Common myeloid progenitor, CD34-positive (primary cell): ENCODE measurements around the gene P4HB.

Experiments
- CTCF ChIA-PET: fragments of 350-600 bp; sonication (Branson Sonifier 250); formaldehyde crosslinking; loops from one replicate; lab custom pipeline; 2021; ENCODE audit warnings: antibody characterized with exemption; lab: Charles Lee
- POLR2A ChIA-PET: fragments of 350-600 bp; sonication (Branson Sonifier 250); formaldehyde crosslinking; loops from one replicate; lab custom pipeline; 2021; ENCODE audit warnings: antibody characterized with exemption; lab: Charles Lee
- DNase-seq, 3 donors: peaks; one replicate each; pipeline versions ENCODE4 v3.0.0 to v3.0.0-alpha.2; 2013
- H3K27ac ChIP-seq, 2 experiments: 1 replicate in 1 of 2; 2 replicates in 1 of 2; pipeline ENCODE4 v1.7.0; 2013; ENCODE audit warnings: inconsistent platforms in 2 of 2, low read length in 2 of 2, mild to moderate bottlenecking in 2 of 2, low read depth in 1 of 2, moderate library complexity in 1 of 2; ENCODE audit not compliant: severe bottlenecking in 2 of 2, insufficient read depth in 1 of 2, poor library complexity in 1 of 2
- H3K27me3 ChIP-seq, 5 experiments: replicated peaks in 2 of 5; 1 replicate in 3 of 5; 2 replicates in 2 of 5; pipeline versions ENCODE4 v1.6.1 to v1.7.0; 2013; ENCODE audit warnings: low read length in 4 of 5, mild to moderate bottlenecking in 2 of 5, moderate library complexity in 2 of 5, inconsistent platforms in 1 of 5; ENCODE audit not compliant: insufficient read depth in 5 of 5, control insufficient read depth in 4 of 5
- H3K36me3 ChIP-seq, 4 experiments: 1 replicate in 2 of 4; 2 replicates in 2 of 4; pipeline versions ENCODE4 v1.6.1 to v1.7.0; 2013; ENCODE audit warnings: low read length in 3 of 4, control low read depth in 1 of 4, mild to moderate bottlenecking in 1 of 4; ENCODE audit not compliant: control insufficient read depth in 4 of 4, insufficient read depth in 4 of 4
- H3K4me1 ChIP-seq, 4 experiments: 1 replicate in 3 of 4; 2 replicates in 1 of 4; pipeline versions ENCODE4 v1.6.1 to v1.7.1; 2013; ENCODE audit warnings: low read length in 3 of 4, mild to moderate bottlenecking in 3 of 4, control low read depth in 1 of 4, inconsistent platforms in 1 of 4, moderate library complexity in 1 of 4; ENCODE audit not compliant: control insufficient read depth in 4 of 4, insufficient read depth in 4 of 4; ENCODE audit errors: control extremely low read depth in 1 of 4
- H3K4me3 ChIP-seq, 7 experiments: 1 replicate in 4 of 7; 2 replicates in 3 of 7; pipeline versions ENCODE4 v1.5.1 to v1.7.0; 2013; ENCODE audit warnings: mild to moderate bottlenecking in 7 of 7, low read length in 6 of 7, moderate library complexity in 6 of 7, inconsistent platforms in 2 of 7, low read depth in 2 of 7, control low read depth in 1 of 7; ENCODE audit not compliant: insufficient read depth in 4 of 7, control insufficient read depth in 1 of 7; ENCODE audit errors: extremely low read depth in 1 of 7
- H3K9me3 ChIP-seq, 5 experiments: 1 replicate in 4 of 5; 2 replicates in 1 of 5; pipeline versions ENCODE4 v1.6.1 to v1.7.1; 2013; ENCODE audit warnings: low read length in 4 of 5, mild to moderate bottlenecking in 2 of 5, inconsistent platforms in 1 of 5, low read depth in 1 of 5, moderate library complexity in 1 of 5; ENCODE audit not compliant: control insufficient read depth in 4 of 5, insufficient read depth in 2 of 5; ENCODE audit errors: control extremely low read depth in 1 of 5
- WGBS: methylation state at CpG from one replicate; pipeline ENCODE4 v1.1.5; 2013; ENCODE audit not compliant: insufficient coverage; 5-methylcytosine and 5-hydroxymethylcytosine counted together

P4HB gene

GRCh38 chr17:81891303-81891552 lies 30.9 kb upstream of the P4HB start:
- no peaks in the 10 kb centered on the region for H3K9me3 ChIP-seq
- peak overlapping the region; percentile 68 to 84 for H3K27ac ChIP-seq
- H3K36me3 ChIP-seq = peaks cover 7 to 52% (median 41%) of the 10 kb centered on the region in 4 experiments
- peak overlapping the region; percentile 67 to 86 (median 81) for H3K4me3 ChIP-seq
- CTCF ChIA-PET = no interaction called here
- no peaks in the 10 kb centered on the region for H3K27me3 ChIP-seq
- POLR2A ChIA-PET = interaction anchor here (1.1 to 1.6 kb wide), 2 partner anchors 11 to 25 kb away, joined by 4 to 5 read pairs; no protein-coding TSS in a partner anchor
- H3K4me1 ChIP-seq = peaks cover 7 to 21% (median 13%) of the 10 kb centered on the region in 4 experiments
- DNase-seq = no peak
- 0% methylated on average over 38 of the region's 40 CpGs for WGBS

- H3K9me3 ChIP-seq = no peaks in the 10 kb centered on the region
- peaks cover 7 to 57% (median 44%) of the 10 kb centered on the region in 4 experiments for H3K36me3 ChIP-seq
- H3K27me3 ChIP-seq = no peaks in the 10 kb centered on the region
- POLR2A ChIA-PET = no interaction called here
- CTCF ChIA-PET = interaction anchor here (1.4 kb wide), 1 partner anchor 21 kb away, joined by 4 read pairs; no protein-coding TSS in a partner anchor
- WGBS = 12% methylated on average over 60 of the region's 69 CpGs
- H3K4me1 ChIP-seq = peaks cover 7 to 21% (median 13%) of the 10 kb centered on the region in 4 experiments
- DNase-seq = peak in 1 of 3 donors; percentile 47
- peak overlapping the region; percentile 68 to 84 for H3K27ac ChIP-seq
- peak overlapping the region; percentile 67 to 86 (median 81) for H3K4me3 ChIP-seq
These were observed 30.3 kb upstream of the P4HB start for GRCh38 chr17:81890447-81891302.

- peaks cover 7 to 21% (median 13%) of the 10 kb centered on the region in 4 experiments for H3K4me1 ChIP-seq
- H3K27ac ChIP-seq = peak overlapping the region; percentile 33 to 84
- 98% methylated on average over 7 of the region's 9 CpGs for WGBS
- ChIA-PET POLR2A (no interaction called here), CTCF (interaction anchor here (1.3 to 1.4 kb wide), 2 partner anchors 16 to 20 kb away, joined by 4 to 5 read pairs; no protein-coding TSS in a partner anchor)
- DNase-seq = no peak
- H3K9me3 ChIP-seq = no peaks in the 10 kb centered on the region
- no peaks in the 10 kb centered on the region for H3K27me3 ChIP-seq
- H3K36me3 ChIP-seq = peaks cover 7 to 62% (median 48%) of the 10 kb centered on the region in 4 experiments
- H3K4me3 ChIP-seq = peak overlapping the region in 2 of 7 experiments; percentile 83 to 86
These were observed 29.3 kb upstream of the P4HB start for GRCh38 chr17:81889602-81890001.

GRCh38 chr17:81888988-81889595 lies 28.8 kb upstream of the P4HB start:
- DNase-seq = no peak
- POLR2A ChIA-PET = no interaction called here

GRCh38 chr17:81888105-81888987 lies 28.0 kb upstream of the P4HB start:
- ChIA-PET CTCF (interaction anchor here (1.3 kb wide), 1 partner anchor 15 kb away, joined by 5 read pairs; no protein-coding TSS in a partner anchor), POLR2A (no interaction called here)
- WGBS = 97% methylated on average over 34 of the region's 44 CpGs
- Histone ChIP-seq H3K9me3 (no peaks in the 10 kb centered on the region), H3K27me3 (no peaks in the 10 kb centered on the region), H3K4me1 (peaks cover 7 to 21% (median 13%) of the 10 kb centered on the region in 4 experiments), H3K27ac (no peak overlapping the region), H3K36me3 (peaks cover 5 to 66% (median 52%) of the 10 kb centered on the region in 4 experiments), H3K4me3 (no peak overlapping the region)
- DNase-seq = no peak

More at GRCh38 chr17:81888988-81889595, 28.8 kb upstream of the P4HB start:
- no peak overlapping the region for H3K4me3 ChIP-seq
- peaks cover 7 to 21% (median 13%) of the 10 kb centered on the region in 4 experiments for H3K4me1 ChIP-seq
- H3K27me3 ChIP-seq = no peaks in the 10 kb centered on the region
- CTCF ChIA-PET = interaction anchor here (1.3 kb wide), 1 partner anchor 15 kb away, joined by 5 read pairs; no protein-coding TSS in a partner anchor
- H3K36me3 ChIP-seq = peaks cover 5 to 63% (median 48%) of the 10 kb centered on the region in 4 experiments
- WGBS = 98% methylated on average over 11 of the region's 16 CpGs
- no peaks in the 10 kb centered on the region for H3K9me3 ChIP-seq
- H3K27ac ChIP-seq = peak overlapping the region; percentile 33 to 84

GRCh38 chr17:81885869-81886548 lies 25.7 kb upstream of the P4HB start:
- CTCF ChIA-PET = interaction anchor here (1.1 to 1.4 kb wide), 3 partner anchors 9 to 40 kb away, joined by 3 to 5 read pairs (median 3); no protein-coding TSS in a partner anchor
- WGBS = 96% methylated on average over 10 of the region's 11 CpGs
- Histone ChIP-seq H3K27ac (no peak overlapping the region), H3K4me1 (peaks cover 7 to 14% (median 13%) of the 10 kb centered on the region in 4 experiments), H3K9me3 (no peaks in the 10 kb centered on the region), H3K27me3 (no peaks in the 10 kb centered on the region), H3K36me3 (peaks cover 8 to 72% (median 61%) of the 10 kb centered on the region in 4 experiments), H3K4me3 (no peak overlapping the region)
- DNase-seq = no peak
- POLR2A ChIA-PET = no interaction called here
